HepG2 (cell line): Measurements from ENCODE around the gene GJD3. TPM values are rescaled to one million over a fixed set of nuclear protein-coding genes. Genes with fewer than 3 reads are reported as not detected.

Experiments used
- ATAC-seq: fragments of 200-7000 bp; cut with Tn5 transposase; 3 replicates; pipeline ENCODE4 v1.9.1; 2020; ENCODE audit warnings: mild to moderate bottlenecking, moderate library complexity
- BruUV-seq: library from RNA; stranded (reverse); fragments of 400-500 nt; replicated peaks from 2 replicates; lab custom pipeline; 2021; lab: Mats Ljungman, UMichigan
- CTCF ChIA-PET: fragments of 300-600 bp; formaldehyde crosslinking; extraction: SDS; loops from one replicate; lab custom pipeline; 2021; ENCODE audit warnings: low total read pairs, inconsistent platforms, low intra/inter-chr PET ratio; lab: Yijun Ruan, JAX
- POLR2A ChIA-PET: fragments of 350-600 bp; sonication (Branson Sonifier 250); formaldehyde crosslinking; loops from one replicate; lab custom pipeline; 2020; ENCODE audit warnings: antibody characterized with exemption, inconsistent platforms; lab: Yijun Ruan, JAX
- DNase-seq: peaks from one replicate; pipeline ENCODE4 v3.0.0-alpha.2; 2015; ENCODE audit warnings: low spot score
- FAIRE-seq: peaks from 3 replicates; lab custom pipeline; 2011; peaks lifted over from hg19 to GRCh38; lab: Jason Lieb, UNC
- H2AFZ ChIP-seq: one replicate; pipeline ENCODE4 v1.6.1; 2011; ENCODE audit warnings: low read length, inconsistent platforms
- H3K27ac ChIP-seq: fragments of 300-600 bp; 3 replicates; pipeline ENCODE4 v1.8.0; 2011; ENCODE audit warnings: mixed run types, mild to moderate bottlenecking, mixed read lengths, low read length, inconsistent platforms; ENCODE audit not compliant: insufficient read depth; ENCODE audit errors: extremely low read length
- H3K27me3 ChIP-seq, 2 experiments: fragments of 200-600 bp in 1 of 2; 2 replicates in 1 of 2; 3 replicates in 1 of 2; pipeline versions ENCODE4 v1.6.0 to v1.8.0; 2011; ENCODE audit warnings: low read length in 2 of 2, mild to moderate bottlenecking in 2 of 2, moderate library complexity in 2 of 2, inconsistent platforms in 1 of 2; ENCODE audit not compliant: insufficient read depth in 2 of 2, control insufficient read depth in 1 of 2
- H3K36me3 ChIP-seq, 2 experiments: fragments of 200-600 bp in 1 of 2; replicated peaks in 1 of 2; 2 replicates in 1 of 2; 3 replicates in 1 of 2; pipeline versions ENCODE4 v1.5.1 to v1.8.0; 2011; ENCODE audit warnings: low read length in 2 of 2, inconsistent platforms in 1 of 2; ENCODE audit not compliant: insufficient read depth in 2 of 2, control insufficient read depth in 1 of 2
- H3K4me1 ChIP-seq: 2 replicates; pipeline ENCODE4 v1.5.1; 2012; ENCODE audit warnings: low read length, inconsistent platforms; ENCODE audit not compliant: insufficient read depth
- H3K4me2 ChIP-seq: 2 replicates; pipeline ENCODE4 v1.6.0; 2011; ENCODE audit warnings: low read depth, low read length, inconsistent platforms
- H3K4me3 ChIP-seq, 3 experiments: fragments of 200-600 bp in 1 of 3; sonication (generic), shearing (Covaris generic) in 1 of 3; replicated peaks in 1 of 3; 2 replicates each; pipeline ENCODE4 v1.5.1; 2011 to 2016; ENCODE audit warnings: low read length in 3 of 3, inconsistent platforms in 2 of 3, low read depth in 2 of 3, mild to moderate bottlenecking in 2 of 3, control low read depth in 1 of 3, mixed read lengths in 1 of 3; ENCODE audit not compliant: insufficient read depth in 1 of 3
- H3K79me2 ChIP-seq: one replicate; pipeline ENCODE4 v1.6.1; 2011; ENCODE audit warnings: low read length, inconsistent platforms; ENCODE audit not compliant: insufficient read depth
- H3K9ac ChIP-seq: 2 replicates; pipeline ENCODE4 v1.6.0; 2011; ENCODE audit warnings: mild to moderate bottlenecking, low read depth, low read length, inconsistent platforms; ENCODE audit not compliant: insufficient read depth
- H3K9me3 ChIP-seq: 2 replicates; pipeline ENCODE4 v1.5.1; 2012; ENCODE audit warnings: mild to moderate bottlenecking, low read length
- H4K20me1 ChIP-seq: 2 replicates; pipeline ENCODE4 v1.6.0; 2011; ENCODE audit warnings: inconsistent platforms, mild to moderate bottlenecking, low read length, moderate library complexity; ENCODE audit not compliant: insufficient read depth
- AGO2 ChIP-seq: fragments of 200-400 bp; formaldehyde crosslinking; optimal IDR thresholded peaks from 2 replicates; pipeline ENCODE3; 2017; ENCODE audit warnings: mild to moderate bottlenecking, low read depth, low read length, moderate library complexity
- ELF3 ChIP-seq: IDR thresholded peaks from 2 replicates; pipeline ENCODE4 v1.6.1; 2016; ENCODE audit warnings: missing genetic modification reagents, missing compliant biosample characterization
- HMG20B ChIP-seq: conservative IDR thresholded peaks from 2 replicates; pipeline ENCODE4 v1.6.1; 2016; ENCODE audit warnings: missing genetic modification reagents, missing compliant biosample characterization
- HNF4A ChIP-seq: sonication (generic); formaldehyde crosslinking; IDR thresholded peaks from 2 replicates; pipeline ENCODE4 v1.4.0; 2020; ENCODE audit warnings: missing genetic modification reagents
- KAT2B ChIP-seq: fragments of 150-350 bp; IDR thresholded peaks from 2 replicates; pipeline ENCODE4 v1.6.1; 2014; ENCODE audit warnings: low read depth, low read length, borderline replicate concordance
- KMT2B ChIP-seq: IDR thresholded peaks from 2 replicates; pipeline ENCODE4 v1.6.1; 2016; ENCODE audit warnings: missing genetic modification reagents, missing compliant biosample characterization
- MXI1 ChIP-seq: IDR thresholded peaks from 3 replicates; pipeline ENCODE4 v1.6.1; 2012; ENCODE audit warnings: low read depth, low read length, inconsistent platforms, borderline replicate concordance
- RBM22 ChIP-seq: fragments of 200-400 bp; formaldehyde crosslinking; optimal IDR thresholded peaks from 2 replicates; pipeline ENCODE3; 2017; ENCODE audit warnings: mild to moderate bottlenecking, low read length, moderate library complexity
- SRY ChIP-seq: sonication (generic); formaldehyde crosslinking; IDR thresholded peaks from 2 replicates; pipeline ENCODE4 v1.8.0; 2022; ENCODE audit warnings: mild to moderate bottlenecking, missing genetic modification reagents
- ZEB1 ChIP-seq: IDR thresholded peaks from 2 replicates; pipeline ENCODE4 v1.6.1; 2012; ENCODE audit warnings: mild to moderate bottlenecking, low read depth, inconsistent platforms; ENCODE audit not compliant: insufficient replicate concordance
- ZFY ChIP-seq: sonication (generic); formaldehyde crosslinking; IDR thresholded peaks from 2 replicates; pipeline ENCODE4 v1.4.0; 2020; ENCODE audit warnings: missing genetic modification reagents
- ZNF17 ChIP-seq: sonication (generic); formaldehyde crosslinking; IDR thresholded peaks from 2 replicates; pipeline ENCODE4 v1.5.0; 2020; ENCODE audit warnings: mild to moderate bottlenecking, missing genetic modification reagents
- ZNF563 ChIP-seq: sonication (generic); formaldehyde crosslinking; IDR thresholded peaks from 2 replicates; pipeline ENCODE4 v1.8.0; 2022; ENCODE audit warnings: mild to moderate bottlenecking, moderate library complexity, missing genetic modification reagents
- ZNF788 ChIP-seq: sonication (generic); formaldehyde crosslinking; IDR thresholded peaks from 2 replicates; pipeline ENCODE4 v1.5.0; 2020; ENCODE audit warnings: mild to moderate bottlenecking, missing genetic modification reagents, borderline replicate concordance
- ZNF891 ChIP-seq: sonication (generic); formaldehyde crosslinking; IDR thresholded peaks from 2 replicates; pipeline ENCODE4 v1.5.0; 2020; ENCODE audit warnings: mild to moderate bottlenecking, missing genetic modification reagents
- WGBS: methylation state at CpG from one replicate; pipeline ENCODE4 v1.1.6; 2017; ENCODE audit warnings: low lambda C conversion rate; 5-methylcytosine and 5-hydroxymethylcytosine counted together
- in situ Hi-C: cut with HindIII; loops from 2 replicates; pipeline ENCODE4 v1.10.0; 2017; ENCODE audit warnings: low pct_unique_long_range_greater_than_20kb; ENCODE audit not compliant: extremely low pct_ligation_motif_present
- intact Hi-C: fragments of 100-400 bp; cut with micrococcal nuclease; formaldehyde crosslinking; loops from one replicate; pipeline ENCODE4 v1.10.0; 2022; ENCODE audit not compliant: unreplicated experiment
- polyA plus RNA-seq, 8 experiments: library from polyadenylated mRNA; depleted of rRNA in 3 of 8; stranded (reverse) in 7 of 8; unstranded in 1 of 8; fragments of >200 nt; fragmentation: Illumina TruSeq in 4 of 8; extraction: Trizol in 4 of 8; gene quantifications; 2 replicates each; pipeline versions ENCODE4 v1.2.1 to v1.2.3, GENCODE V29; 2011 to 2016; ENCODE audit warnings: low read depth in 4 of 8, missing spikeins in 1 of 8, mixed read lengths in 1 of 8; ENCODE audit not compliant: insufficient read depth in 1 of 8
- total RNA-seq, 5 experiments: library from RNA; depleted of rRNA; stranded (reverse); fragments of >200 nt; fragmentation: Illumina TruSeq; extraction: Trizol; gene quantifications; 2 replicates each; pipeline ENCODE4 v1.2.3, GENCODE V29; 2016; ENCODE audit warnings: low read depth in 1 of 5
- TF ChIP-seq, protein P1 (sequence below): sonication (generic); formaldehyde crosslinking; IDR thresholded peaks from 2 replicates; pipeline ENCODE4 v1.4.0; 2020; ENCODE audit warnings: mild to moderate bottlenecking, low read depth, missing genetic modification reagents
- TF ChIP-seq, protein P2 (sequence below): sonication (generic); formaldehyde crosslinking; IDR thresholded peaks from 2 replicates; pipeline ENCODE4 v1.4.0; 2020; ENCODE audit warnings: low read depth, mild to moderate bottlenecking, missing genetic modification reagents
- TF ChIP-seq, protein P3 (sequence below): sonication (generic); formaldehyde crosslinking; IDR thresholded peaks from 2 replicates; pipeline ENCODE4 v1.4.0; 2020; ENCODE audit warnings: mild to moderate bottlenecking, missing genetic modification reagents

Gene GJD3
- total and polyA plus RNA-seq, 2 of the 13 experiments (the other 11 are each of a cell fraction or from before 2014, with no cell fraction given) = not detected

DNA sequence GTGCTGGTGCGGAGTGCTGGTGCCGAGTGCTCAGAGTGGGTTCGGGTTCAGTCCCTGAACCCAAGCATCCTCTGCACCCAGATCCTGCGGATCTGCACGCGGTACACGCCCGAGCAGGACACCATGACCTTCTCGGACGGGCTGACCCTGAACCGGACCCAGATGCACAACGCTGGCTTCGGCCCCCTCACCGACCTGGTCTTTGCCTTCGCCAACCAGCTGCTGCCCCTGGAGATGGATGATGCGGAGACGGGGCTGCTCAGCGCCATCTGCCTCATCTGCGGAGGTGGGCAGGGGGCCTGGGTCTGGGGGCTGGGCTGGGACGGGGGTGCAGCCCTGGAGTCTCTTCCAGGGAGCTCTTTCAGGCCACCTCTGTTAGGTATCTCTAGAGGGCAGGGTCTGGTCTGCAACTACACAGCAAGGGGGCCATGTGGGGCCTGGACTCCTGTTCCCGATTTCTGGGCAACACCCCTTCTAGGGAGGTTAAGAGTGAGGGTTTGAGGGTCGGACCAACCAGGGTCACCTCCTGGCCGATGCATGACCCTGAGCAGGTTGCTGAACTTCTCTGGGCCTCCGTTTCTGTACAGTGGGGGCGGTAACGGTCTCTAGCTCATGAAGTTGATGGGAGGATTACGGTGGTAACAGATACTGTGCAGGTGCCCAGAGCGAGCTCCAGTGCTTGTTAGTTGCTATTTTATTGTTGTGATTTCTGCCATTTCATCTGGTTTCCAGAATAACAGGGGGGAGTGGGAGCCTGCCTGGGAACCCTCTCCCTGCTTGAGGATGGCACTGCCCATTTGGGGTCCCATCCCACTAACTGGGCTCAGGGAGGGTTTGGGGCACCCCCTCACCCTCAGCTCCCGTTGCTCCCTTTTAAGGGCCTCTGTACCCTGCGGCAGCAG is 10.1 kb downstream of the GJD3 start:
- POLR2A ChIA-PET = interaction anchor here (0.6 to 4.2 kb wide), 9 partner anchors 10 to 135 kb away, joined by 3 to 34 read pairs (median 4); partner anchors contain the start of gene WIPF2
- no peaks in the 10 kb centered on the region for H4K20me1 ChIP-seq
- DNase-seq = no peak
- no peaks in the 10 kb centered on the region for H3K9me3 ChIP-seq
- no peak for FAIRE-seq
- ATAC-seq = no peak
- H3K9ac ChIP-seq = no peak overlapping the region
- no peaks in the 10 kb centered on the region for H3K79me2 ChIP-seq
- peaks cover 55% of the 10 kb centered on the region for H3K4me1 ChIP-seq
- peaks cover 19 to 22% of the 10 kb centered on the region in 2 experiments for H3K36me3 ChIP-seq
- CTCF ChIA-PET = interaction anchor here (1.8 to 5.1 kb wide), 2 partner anchors 50 to 64 kb away, joined by 5 to 157 read pairs; no protein-coding TSS in a partner anchor
- in situ Hi-C loops (loop anchor here (5.0 to 10.0 kb wide), 2 partner anchors 37 to 150 kb away; no protein-coding TSS in a partner anchor), intact Hi-C loops (loop anchor here (1.0 to 5.0 kb wide), 2 partner anchors 51 to 152 kb away; no protein-coding TSS in a partner anchor)
- H3K4me3 ChIP-seq = no peak overlapping the region
- no peak overlapping the region for H3K27ac ChIP-seq
- no peak overlapping the region for H3K4me2 ChIP-seq
- H3K27me3 ChIP-seq = no peaks in the 10 kb centered on the region
- WGBS = 86% methylated on average over 26 of the region's 30 CpGs
- no peak overlapping the region for H2AFZ ChIP-seq
- BruUV-seq = no TSS peak
- no peak for TF ChIP-seq ZEB1
- peak; percentile 47; the same call in 1 of the 2 replicates for TF ChIP-seq ZNF891 (CRISPR knock-in tag)
- TF ChIP-seq, protein P1, sequence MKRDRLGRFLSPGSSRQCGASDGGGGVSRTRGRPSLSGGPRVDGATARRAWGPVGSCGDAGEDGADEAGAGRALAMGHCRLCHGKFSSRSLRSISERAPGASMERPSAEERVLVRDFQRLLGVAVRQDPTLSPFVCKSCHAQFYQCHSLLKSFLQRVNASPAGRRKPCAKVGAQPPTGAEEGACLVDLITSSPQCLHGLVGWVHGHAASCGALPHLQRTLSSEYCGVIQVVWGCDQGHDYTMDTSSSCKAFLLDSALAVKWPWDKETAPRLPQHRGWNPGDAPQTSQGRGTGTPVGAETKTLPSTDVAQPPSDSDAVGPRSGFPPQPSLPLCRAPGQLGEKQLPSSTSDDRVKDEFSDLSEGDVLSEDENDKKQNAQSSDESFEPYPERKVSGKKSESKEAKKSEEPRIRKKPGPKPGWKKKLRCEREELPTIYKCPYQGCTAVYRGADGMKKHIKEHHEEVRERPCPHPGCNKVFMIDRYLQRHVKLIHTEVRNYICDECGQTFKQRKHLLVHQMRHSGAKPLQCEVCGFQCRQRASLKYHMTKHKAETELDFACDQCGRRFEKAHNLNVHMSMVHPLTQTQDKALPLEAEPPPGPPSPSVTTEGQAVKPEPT = 0 out of 2 replicates have a peak, but pooled peaks have one; percentile 59
- TF ChIP-seq, protein P2, sequence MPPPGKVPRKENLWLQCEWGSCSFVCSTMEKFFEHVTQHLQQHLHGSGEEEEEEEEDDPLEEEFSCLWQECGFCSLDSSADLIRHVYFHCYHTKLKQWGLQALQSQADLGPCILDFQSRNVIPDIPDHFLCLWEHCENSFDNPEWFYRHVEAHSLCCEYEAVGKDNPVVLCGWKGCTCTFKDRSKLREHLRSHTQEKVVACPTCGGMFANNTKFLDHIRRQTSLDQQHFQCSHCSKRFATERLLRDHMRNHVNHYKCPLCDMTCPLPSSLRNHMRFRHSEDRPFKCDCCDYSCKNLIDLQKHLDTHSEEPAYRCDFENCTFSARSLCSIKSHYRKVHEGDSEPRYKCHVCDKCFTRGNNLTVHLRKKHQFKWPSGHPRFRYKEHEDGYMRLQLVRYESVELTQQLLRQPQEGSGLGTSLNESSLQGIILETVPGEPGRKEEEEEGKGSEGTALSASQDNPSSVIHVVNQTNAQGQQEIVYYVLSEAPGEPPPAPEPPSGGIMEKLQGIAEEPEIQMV (CRISPR knock-in tag) = no peak
- TF ChIP-seq ZNF788 (CRISPR knock-in tag) = no peak
- 0 out of 2 replicates have a peak, but pooled peaks have one; percentile 15 for TF ChIP-seq ZFY (CRISPR knock-in tag)
- TF ChIP-seq, protein P3, sequence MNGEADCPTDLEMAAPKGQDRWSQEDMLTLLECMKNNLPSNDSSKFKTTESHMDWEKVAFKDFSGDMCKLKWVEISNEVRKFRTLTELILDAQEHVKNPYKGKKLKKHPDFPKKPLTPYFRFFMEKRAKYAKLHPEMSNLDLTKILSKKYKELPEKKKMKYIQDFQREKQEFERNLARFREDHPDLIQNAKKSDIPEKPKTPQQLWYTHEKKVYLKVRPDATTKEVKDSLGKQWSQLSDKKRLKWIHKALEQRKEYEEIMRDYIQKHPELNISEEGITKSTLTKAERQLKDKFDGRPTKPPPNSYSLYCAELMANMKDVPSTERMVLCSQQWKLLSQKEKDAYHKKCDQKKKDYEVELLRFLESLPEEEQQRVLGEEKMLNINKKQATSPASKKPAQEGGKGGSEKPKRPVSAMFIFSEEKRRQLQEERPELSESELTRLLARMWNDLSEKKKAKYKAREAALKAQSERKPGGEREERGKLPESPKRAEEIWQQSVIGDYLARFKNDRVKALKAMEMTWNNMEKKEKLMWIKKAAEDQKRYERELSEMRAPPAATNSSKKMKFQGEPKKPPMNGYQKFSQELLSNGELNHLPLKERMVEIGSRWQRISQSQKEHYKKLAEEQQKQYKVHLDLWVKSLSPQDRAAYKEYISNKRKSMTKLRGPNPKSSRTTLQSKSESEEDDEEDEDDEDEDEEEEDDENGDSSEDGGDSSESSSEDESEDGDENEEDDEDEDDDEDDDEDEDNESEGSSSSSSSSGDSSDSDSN = 0 out of 2 replicates have a peak, but pooled peaks have one; percentile 0
- no peak for TF ChIP-seq ELF3
- 0 out of 2 replicates have a peak, but pooled peaks have one; percentile 60 for TF ChIP-seq HMG20B (CRISPR knock-in tag)
- TF ChIP-seq ZNF563 (CRISPR knock-in tag) = peak; percentile 45; the same call in 1 of the 2 replicates
- peak; percentile 39 for TF ChIP-seq AGO2
- peak; percentile 38; the same call in 1 of the 2 replicates for TF ChIP-seq HNF4A (CRISPR knock-in tag)
- TF ChIP-seq KAT2B = no peak
- TF ChIP-seq SRY (CRISPR knock-in tag) = peak; percentile 5; the same call in 1 of the 2 replicates
- TF ChIP-seq ZNF17 (CRISPR knock-in tag) = no peak
- TF ChIP-seq MXI1 = no peak
- peak; percentile 77 for TF ChIP-seq RBM22
- peak; percentile 6; the same call in 1 of the 2 replicates for TF ChIP-seq KMT2B (CRISPR knock-in tag)
